HG03103 (cell line): ENCODE results near the gene STAT3.
"Not testable (repeated sequence)": the region's sequence is repeated elsewhere in the genome, so short reads cannot be mapped to it uniquely, and the experiment has no call there.

Source experiments
- ATAC-seq: cut with Tn5 transposase; IDR thresholded peaks from one replicate; pipeline ENCODE4 v1.9.1; 2021; ENCODE audit warnings: low read depth; ENCODE audit not compliant: unreplicated experiment

The STAT3 gene

GRCh38 chr17:42409523-42410318 is 21.5 kb upstream of the STAT3 start:
- no peak for ATAC-seq

DNA sequence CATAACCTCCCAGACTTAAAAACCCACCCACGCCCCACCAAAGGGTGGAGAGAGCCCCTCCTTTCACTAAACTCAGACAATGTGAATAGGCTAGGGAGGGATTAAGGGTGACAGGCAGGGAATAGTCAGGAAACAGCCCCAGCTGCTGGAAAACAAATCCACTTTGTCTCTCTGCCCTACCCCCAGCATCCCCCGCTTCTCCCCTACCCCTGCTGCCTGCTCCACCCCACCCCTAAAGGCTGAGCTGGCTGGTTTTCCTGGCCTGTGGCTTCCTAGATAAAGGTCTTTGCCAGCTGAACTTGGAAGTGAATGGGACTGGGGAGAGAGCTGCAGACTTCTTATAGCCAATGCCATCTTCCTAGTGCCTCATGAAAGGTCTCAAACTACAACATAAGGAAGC is 19.8 kb upstream of the STAT3 start:
- no peak for ATAC-seq

DNA sequence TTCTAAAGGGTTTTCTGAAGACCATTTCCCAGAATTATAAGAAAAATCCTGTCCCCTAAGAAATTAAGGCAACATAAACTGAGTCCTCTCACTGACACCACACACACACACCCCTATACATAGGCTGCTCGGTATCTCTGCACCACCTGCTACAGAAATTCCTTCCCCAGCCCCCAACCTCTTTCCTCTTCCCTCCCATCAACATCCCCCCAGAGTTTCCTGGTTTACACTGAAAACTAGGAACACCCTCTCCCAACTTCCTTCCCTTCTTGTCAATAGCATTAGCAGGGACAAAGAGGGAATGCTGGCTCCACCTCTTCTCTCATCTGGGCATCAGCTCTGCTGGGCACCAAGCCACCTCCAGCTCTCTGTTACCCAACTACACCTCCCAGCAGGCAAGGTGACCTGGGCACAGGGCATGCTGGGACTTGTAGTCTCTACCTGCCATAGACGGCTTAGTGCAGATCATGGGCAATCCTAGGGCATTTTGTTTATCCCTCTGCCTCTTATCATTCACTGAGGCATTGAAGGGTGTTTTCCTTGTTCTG is 19.1 kb upstream of the STAT3 start:
- no peak for ATAC-seq

DNA sequence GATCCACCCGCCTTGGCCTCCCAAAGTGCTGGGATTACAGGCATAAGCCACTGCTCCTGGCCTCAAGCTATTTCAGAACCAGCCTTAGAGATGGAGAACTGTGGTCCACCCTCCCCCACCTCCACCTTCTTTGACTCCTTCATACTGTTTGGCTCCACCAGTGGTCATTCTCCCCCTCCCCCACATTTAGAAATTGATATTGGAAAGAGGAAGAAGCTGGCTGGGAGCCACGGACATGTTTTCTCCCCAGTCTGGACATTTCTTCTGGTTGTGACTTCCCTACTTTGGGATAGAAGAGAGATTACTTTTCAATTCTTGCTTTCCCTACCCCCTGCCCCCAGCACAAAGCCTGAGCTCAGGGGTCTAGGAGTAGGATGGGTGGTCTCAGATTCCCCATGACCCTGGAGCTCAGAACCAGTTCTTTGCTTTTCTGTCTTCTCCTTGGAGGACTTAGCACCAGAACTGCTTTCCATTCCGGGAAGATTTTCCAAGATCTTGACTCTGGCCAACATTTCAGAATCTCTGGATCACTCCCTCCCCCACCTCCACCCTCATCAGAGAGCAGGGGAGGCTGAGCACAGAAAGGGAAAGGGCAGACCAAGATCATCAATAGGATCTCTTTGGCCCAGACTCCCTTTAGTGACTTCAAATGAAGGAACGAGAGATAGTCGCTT is 18.5 kb upstream of the STAT3 start:
- ATAC-seq, result no peak

- no peak for ATAC-seq
Observed at GRCh38 chr17:42405963-42406495, 17.8 kb upstream of the STAT3 start.

- no peak for ATAC-seq
Observed at GRCh38 chr17:42405076-42405475, 16.8 kb upstream of the STAT3 start.

GRCh38 chr17:42404326-42405055 is 16.2 kb upstream of the STAT3 start:
- no peak for ATAC-seq

DNA sequence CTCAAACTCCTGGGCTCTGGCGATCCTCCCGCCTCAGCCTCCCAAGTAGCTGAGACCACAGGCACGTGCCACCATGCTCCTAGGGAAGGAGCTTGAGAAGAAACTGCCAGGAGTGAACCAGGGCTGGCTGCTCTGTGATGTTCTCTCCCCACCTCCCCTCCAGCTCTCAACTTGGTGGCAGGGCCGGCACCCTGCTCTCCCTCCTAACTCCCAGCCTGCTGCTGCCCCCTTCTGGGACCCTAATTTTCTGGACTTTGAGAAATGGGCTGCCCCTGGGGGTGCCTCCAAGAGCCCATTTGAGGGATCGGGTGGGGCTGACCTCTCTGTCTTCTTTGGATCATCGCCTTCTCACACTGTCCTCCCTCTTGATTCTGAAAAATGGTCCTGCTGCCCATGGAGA is 14.9 kb upstream of the STAT3 start:
- no peak for ATAC-seq

GRCh38 chr17:42402117-42402516 is 13.9 kb upstream of the STAT3 start:
- ATAC-seq, result no peak

DNA sequence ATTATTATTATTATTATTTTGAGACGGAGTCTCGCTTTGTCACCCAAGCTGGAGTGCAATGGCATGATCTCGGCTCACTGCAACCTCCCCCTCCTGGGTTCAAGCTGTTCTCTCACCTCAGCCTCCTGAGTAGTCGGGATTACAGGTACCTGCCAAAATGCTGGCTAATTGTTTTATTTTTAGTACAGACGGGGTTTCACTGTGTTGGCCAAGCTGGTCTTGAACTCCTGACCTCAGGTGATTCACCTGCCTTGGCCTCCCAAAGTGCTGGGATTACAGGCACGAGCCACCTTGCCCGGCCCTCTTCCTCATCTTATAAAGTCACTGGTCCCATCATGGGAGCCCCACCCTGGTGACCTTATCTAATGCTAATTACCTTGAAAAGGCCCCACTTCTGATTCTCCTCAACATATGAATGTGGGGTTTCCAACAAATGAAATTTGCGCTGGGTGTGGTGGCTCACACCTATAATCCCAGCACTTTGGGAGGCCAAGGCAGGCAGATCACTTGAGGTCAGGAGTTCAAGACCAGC is 12.7 kb upstream of the STAT3 start:
- ATAC-seq, result not testable (repeated sequence)

DNA sequence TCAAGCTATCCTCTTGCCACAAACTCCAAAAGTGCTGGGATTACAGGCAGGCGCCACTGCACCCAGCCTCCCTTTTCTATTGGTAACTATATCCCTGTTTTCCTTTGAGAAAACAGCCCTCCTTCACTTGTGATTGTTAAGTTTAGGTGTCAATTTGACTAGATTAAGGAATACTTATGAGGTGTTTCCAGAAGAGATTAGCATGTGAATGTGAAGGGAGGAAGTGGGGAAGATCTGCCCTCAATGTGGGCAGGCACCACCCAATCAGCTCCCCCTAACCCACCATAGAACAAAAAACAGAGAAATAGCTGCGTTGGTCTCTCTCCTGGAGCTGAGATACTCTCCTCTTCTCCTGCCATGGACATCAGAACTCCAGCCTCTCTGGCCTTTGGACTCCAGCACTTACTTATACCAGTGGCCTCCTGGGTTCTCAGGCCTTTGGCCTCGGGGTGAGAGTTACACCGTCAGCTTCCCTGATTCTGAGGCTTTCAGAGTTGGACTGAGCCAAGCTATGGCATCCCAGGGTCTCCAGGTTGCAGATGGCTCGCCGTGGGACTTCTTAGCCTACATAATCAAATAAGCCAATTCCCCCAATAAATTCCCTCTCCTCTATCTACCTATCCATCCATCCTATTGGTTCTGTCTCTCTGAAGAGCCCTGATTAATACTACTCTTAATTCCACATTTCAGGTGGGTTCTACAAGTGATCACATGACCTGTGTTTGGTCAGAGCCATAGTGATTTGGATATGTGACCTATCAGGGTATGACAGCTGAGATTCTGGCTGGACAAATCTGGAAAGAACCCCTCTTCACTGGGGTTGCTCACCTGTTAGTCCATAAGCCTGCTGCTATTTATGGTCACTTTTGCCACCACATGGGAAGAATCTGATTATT is 12.0 kb upstream of the STAT3 start:
- ATAC-seq, result no peak

DNA sequence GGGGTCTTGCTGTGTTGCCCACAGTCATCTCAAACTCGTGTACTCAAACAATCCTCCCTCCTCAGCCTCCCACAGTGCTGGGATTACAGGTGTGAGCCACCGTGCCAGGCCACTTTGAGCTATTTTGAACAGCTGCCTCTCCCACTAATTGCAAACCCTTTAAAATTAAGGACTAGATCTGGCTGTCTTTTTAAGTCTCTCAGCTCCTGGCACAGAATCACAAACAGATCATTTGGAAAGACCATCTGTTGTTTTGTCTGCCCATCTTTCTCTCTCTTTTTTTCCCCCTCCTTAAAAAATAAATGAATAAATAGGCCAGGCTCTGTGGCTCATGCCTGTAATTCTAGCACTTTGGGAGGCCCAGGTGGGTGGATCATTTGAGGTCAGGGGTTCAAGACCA is 10.9 kb upstream of the STAT3 start:
- no peak for ATAC-seq

- ATAC-seq, result not testable (repeated sequence)
Observed at GRCh38 chr17:42395601-42396000, 7.4 kb upstream of the STAT3 start.

GRCh38 chr17:42394838-42395237 is 6.6 kb upstream of the STAT3 start:
- no peak for ATAC-seq

DNA sequence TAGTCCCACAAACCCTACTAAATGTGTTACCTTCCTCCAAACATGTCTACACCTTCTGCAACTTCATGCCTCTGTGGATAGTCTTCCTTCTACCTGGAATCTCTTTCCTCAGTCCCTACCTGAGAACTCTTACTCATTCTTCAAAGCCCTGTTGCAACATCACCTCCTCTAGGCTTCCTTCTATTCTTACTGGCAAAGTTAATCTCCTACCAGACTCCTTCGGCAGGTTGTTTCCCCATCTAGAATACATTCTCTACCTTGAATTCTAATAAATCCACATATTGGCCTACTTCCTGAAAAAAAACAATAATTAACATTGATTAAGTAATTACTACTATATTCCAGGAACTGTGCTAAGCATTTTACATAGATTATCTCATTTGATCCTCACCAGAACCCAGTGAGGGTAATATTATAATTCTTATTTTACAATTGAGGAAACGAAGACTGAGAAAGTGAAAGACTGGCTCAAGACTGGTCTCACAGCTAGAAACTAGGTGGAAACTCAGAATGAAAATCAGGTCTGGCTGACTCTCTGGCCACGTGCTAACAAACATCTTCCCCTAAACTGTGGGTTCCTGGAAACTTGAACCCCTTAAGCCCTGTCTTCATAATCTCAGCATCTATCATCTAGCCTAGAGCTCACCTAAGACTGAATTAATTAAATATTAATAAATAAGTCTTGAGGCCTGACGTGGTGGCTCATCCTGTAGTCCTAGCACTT is 4.6 kb upstream of the STAT3 start:
- ATAC-seq, result no peak

GRCh38 chr17:42391439-42391838 is 3.2 kb upstream of the STAT3 start:
- ATAC-seq, result not testable (repeated sequence)

- no peak for ATAC-seq
Observed at GRCh38 chr17:42389899-42390298, 1.7 kb upstream of the STAT3 start.

GRCh38 chr17:42389135-42389417 is 834 bp upstream of the STAT3 start:
- ATAC-seq, result no peak

GRCh38 chr17:42387661-42388380 is 421 bp downstream of the STAT3 start:
- ATAC-seq, result no peak
